Measurements from ENCODE around the gene ASAP2. TPM values are rescaled to one million over a fixed set of nuclear protein-coding genes. Genes with fewer than 3 reads are reported as not detected.

The ASAP2 gene
- total and polyA plus RNA-seq, 2 experiments from 2014 or later: 8.5 to 16.7 TPM

DNA sequence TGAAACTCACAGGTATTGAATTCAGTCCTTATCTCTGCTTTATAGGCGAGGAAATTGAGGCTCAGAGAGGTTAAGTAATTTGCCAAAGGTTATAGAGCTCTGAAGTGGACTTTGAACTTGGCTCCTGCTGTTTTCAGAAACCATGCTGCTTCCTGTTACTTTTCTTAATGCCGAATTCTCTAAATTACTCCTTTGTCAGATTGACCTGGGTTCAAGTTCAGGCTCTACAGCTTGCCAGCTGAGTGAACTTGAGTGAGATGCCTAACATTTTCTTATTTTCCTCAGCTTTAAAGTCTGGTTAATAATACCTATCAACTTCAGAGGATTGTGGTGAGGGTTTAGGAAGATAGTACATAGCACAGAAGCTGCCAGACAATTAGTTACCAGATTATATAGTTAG lies 3.4 kb downstream of the ASAP2 start:
- Histone ChIP-seq H3K4me1 (ENCODE audit: low read depth) (peaks cover 6% of the 10 kb centered on the region), H3K9me3 (ENCODE audit: low read depth) (no peaks in the 10 kb centered on the region), H3K27me3 (peaks cover 2% of the 10 kb centered on the region), H3K27ac (no peak overlapping the region), H3K4me3 (no peak overlapping the region), H3K36me3 (no peaks in the 10 kb centered on the region)
- no peak for DNase-seq (ENCODE audit: low read depth in 1 of 2, low spot score in 1 of 2)
- TF ChIP-seq, protein P1, sequence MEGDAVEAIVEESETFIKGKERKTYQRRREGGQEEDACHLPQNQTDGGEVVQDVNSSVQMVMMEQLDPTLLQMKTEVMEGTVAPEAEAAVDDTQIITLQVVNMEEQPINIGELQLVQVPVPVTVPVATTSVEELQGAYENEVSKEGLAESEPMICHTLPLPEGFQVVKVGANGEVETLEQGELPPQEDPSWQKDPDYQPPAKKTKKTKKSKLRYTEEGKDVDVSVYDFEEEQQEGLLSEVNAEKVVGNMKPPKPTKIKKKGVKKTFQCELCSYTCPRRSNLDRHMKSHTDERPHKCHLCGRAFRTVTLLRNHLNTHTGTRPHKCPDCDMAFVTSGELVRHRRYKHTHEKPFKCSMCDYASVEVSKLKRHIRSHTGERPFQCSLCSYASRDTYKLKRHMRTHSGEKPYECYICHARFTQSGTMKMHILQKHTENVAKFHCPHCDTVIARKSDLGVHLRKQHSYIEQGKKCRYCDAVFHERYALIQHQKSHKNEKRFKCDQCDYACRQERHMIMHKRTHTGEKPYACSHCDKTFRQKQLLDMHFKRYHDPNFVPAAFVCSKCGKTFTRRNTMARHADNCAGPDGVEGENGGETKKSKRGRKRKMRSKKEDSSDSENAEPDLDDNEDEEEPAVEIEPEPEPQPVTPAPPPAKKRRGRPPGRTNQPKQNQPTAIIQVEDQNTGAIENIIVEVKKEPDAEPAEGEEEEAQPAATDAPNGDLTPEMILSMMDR (IDR thresholded peaks at IDR 0.05; ENCODE audit: low read depth, low read length): no peak

DNA sequence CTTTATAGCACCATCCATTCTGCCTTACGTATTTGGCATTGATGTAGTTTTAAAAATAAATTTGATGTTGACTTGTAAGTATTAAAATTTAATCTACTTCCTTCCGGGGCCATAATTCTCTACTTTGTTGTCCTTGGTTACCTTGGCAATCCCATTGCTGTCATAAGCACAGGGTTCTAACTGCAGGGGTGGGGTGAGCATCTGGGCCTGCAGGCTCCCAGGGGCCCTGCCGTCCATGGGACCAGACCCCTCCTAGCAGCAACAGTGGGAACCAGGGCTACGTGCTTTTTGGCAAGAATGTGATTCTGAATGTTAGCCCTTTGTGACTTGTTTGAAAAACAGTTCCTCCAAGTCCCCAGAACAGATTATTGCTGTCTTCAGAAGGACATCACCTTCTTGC lies 4.9 kb downstream of the ASAP2 start:
- Histone ChIP-seq H3K27ac (no peak overlapping the region), H3K27me3 (no peaks in the 10 kb centered on the region), H3K9me3 (ENCODE audit: low read depth) (no peaks in the 10 kb centered on the region), H3K4me1 (ENCODE audit: low read depth) (no peaks in the 10 kb centered on the region), H3K36me3 (no peaks in the 10 kb centered on the region), H3K4me3 (no peak overlapping the region)
- peak in 1 of 2 donors; percentile 53 for DNase-seq (ENCODE audit: low read depth in 1 of 2, low spot score in 1 of 2)
- TF ChIP-seq, protein P1 (IDR thresholded peaks at IDR 0.05; ENCODE audit: low read depth, low read length): no peak

DNA sequence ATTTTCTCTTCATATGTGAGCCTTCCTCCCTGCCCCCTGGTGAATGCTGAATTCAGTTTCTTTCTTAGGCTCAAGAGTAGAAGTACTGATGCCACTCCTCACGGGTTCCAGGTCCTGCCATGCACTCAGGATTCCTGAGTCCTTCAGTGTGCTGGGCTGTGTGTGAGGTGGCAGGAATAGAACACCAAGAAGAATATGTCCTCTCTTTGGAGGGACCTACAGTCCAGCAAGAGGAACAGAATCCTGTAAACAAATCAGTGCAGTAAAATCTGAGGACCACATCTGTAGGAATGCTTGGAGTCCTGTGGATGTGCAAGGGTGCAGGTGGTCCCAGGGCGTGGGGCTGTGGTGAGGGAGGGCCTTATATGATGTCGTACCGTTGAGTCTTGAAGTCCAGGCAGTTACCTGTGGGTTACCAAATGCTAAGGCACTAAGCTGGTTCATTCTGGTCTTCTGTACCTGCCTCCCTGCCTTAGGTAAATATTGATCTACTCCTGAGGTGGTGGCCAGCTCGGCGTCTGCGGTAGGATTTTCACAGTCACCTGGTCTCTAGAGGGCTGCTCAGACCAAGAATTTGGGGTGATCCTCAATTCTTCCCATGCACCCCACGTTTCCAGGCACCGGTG lies 5.5 kb downstream of the ASAP2 start:
- TF ChIP-seq, protein P1 (IDR thresholded peaks at IDR 0.05; ENCODE audit: low read depth, low read length): no peak
- Histone ChIP-seq H3K36me3 (no peaks in the 10 kb centered on the region), H3K4me1 (ENCODE audit: low read depth) (no peaks in the 10 kb centered on the region), H3K27me3 (no peaks in the 10 kb centered on the region), H3K27ac (no peak overlapping the region), H3K4me3 (no peak overlapping the region), H3K9me3 (ENCODE audit: low read depth) (no peaks in the 10 kb centered on the region)
- no peak for DNase-seq (ENCODE audit: low read depth in 1 of 2, low spot score in 1 of 2)

DNA sequence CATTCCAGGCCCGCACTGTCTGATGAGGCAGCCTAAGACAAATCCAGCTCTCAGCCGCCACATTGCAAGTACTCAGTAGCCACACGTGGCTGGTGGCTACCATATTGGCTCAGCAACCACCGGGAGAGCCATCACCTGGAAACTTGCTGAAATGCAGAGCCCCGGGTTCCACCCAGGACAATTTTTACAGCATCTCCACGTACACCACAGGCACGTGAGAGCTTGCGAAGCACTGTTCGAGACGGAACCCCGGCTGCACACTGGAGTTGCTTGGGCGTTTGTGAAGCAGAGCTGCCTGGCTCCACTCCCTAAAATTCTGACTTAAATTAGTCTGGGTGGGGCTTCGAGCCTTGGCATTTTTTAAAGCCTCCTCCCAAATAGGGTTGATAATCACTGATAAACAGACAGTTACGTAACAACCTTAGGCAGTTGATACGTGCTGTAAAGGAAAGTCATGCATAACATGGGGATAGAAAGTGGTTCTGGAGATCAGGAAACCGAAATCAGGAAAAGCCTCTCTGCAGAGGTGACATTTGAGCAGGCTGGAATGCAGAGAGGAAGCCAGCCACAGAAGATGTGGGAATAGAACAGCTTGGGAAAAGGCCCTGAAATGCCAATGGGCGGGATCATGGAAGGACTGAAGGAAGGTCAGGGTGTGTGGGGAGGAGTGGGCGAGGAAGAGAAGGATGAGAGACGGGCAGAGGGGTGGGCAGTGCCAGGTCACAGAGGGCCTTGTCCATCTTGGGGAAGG lies 6.2 kb downstream of the ASAP2 start:
- no peak overlapping the region for H3K4me3 ChIP-seq
- peak in 1 of 2 donors; percentile 55 for DNase-seq (ENCODE audit: low read depth in 1 of 2, low spot score in 1 of 2)
- no peaks in the 10 kb centered on the region for H3K4me1 ChIP-seq (ENCODE audit: low read depth)
- no peaks in the 10 kb centered on the region for H3K9me3 ChIP-seq (ENCODE audit: low read depth)
- no peak overlapping the region for H3K27ac ChIP-seq
- no peaks in the 10 kb centered on the region for H3K27me3 ChIP-seq
- TF ChIP-seq, protein P1 (IDR thresholded peaks at IDR 0.05; ENCODE audit: low read depth, low read length): no peak
- H3K36me3 ChIP-seq: no peaks in the 10 kb centered on the region

DNA sequence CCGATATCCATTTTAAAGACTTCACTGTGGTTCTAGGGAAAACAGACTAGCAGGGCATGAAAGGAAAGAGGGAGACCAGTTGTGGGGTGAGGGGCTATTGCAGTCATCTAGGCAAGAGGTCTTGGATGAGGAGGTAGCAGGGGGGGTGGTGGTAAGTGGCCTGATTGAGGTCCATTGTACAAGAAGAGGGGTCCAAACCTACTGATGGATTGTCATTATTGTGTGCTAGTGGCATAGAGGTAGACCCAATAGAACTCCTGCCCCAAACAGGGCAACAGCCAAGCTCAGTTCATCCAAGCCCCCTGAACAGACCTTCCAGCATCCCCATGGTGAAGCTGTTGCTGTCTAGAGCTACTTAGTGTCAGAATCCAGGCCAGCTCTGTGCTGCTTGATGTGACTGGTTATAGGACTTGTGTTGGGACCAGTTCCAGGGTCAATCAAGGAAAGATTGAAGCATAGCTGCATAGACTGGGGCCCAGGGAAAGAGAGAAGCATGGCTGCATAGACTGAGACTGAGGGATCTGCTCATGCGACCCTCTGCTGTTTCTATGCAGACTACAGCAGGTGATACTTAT lies 7.0 kb downstream of the ASAP2 start:
- no peaks in the 10 kb centered on the region for H3K27me3 ChIP-seq
- no peaks in the 10 kb centered on the region for H3K36me3 ChIP-seq
- no peak overlapping the region for H3K27ac ChIP-seq
- H3K4me3 ChIP-seq: no peak overlapping the region
- H3K9me3 ChIP-seq (ENCODE audit: low read depth): no peaks in the 10 kb centered on the region
- H3K4me1 ChIP-seq (ENCODE audit: low read depth): peaks cover 5% of the 10 kb centered on the region
- DNase-seq (ENCODE audit: low read depth in 1 of 2, low spot score in 1 of 2): no peak
- TF ChIP-seq, protein P1 (IDR thresholded peaks at IDR 0.05; ENCODE audit: low read depth, low read length): no peak

Data from cardiac muscle cell (in vitro differentiated cells and primary cell).